GM12878 (cell line): ENCODE data around the gene RGL1. TPM values are rescaled to one million over a fixed set of nuclear protein-coding genes. Genes with fewer than 3 reads are reported as not detected.
A peak's percentile ranks its signal among the peaks of the same experiment; 100 is the strongest.

Experiments used
- ASH2L ChIP-seq: fragments of 300-600, 200-600 bp; sonication (generic); IDR thresholded peaks from 2 replicates; pipeline ENCODE4 v1.6.1; 2017; ENCODE audit warnings: low read depth, mild to moderate bottlenecking, borderline replicate concordance
- BHLHE40 ChIP-seq, 2 experiments: fragments of 450-650 bp in 1 of 2; IDR thresholded peaks; 2 replicates each; pipeline ENCODE4 v1.6.1; 2011 to 2017; ENCODE audit warnings: low read depth in 2 of 2, borderline replicate concordance in 1 of 2, improper control_type of control experiment in 1 of 2, low read length in 1 of 2, mild to moderate bottlenecking in 1 of 2
- E2F4 ChIP-seq: IDR thresholded peaks from 2 replicates; pipeline ENCODE4 v1.6.1; 2012; ENCODE audit warnings: low read depth, low read length, improper control_type of control experiment
- E2F8 ChIP-seq: fragments of 450-650 bp; IDR thresholded peaks from 2 replicates; pipeline ENCODE4 v1.6.1; 2018; ENCODE audit warnings: mild to moderate bottlenecking, low read depth, moderate library complexity; ENCODE audit not compliant: partially characterized antibody
- HCFC1 ChIP-seq: fragments of 150-350 bp; IDR thresholded peaks from 2 replicates; pipeline ENCODE4 v1.6.1; 2014; ENCODE audit warnings: low read length
- HDAC2 ChIP-seq: fragments of 200-600 bp; sonication (generic); IDR thresholded peaks from 2 replicates; pipeline ENCODE4 v1.6.1; 2017
- HDGF ChIP-seq: fragments of 450-650 bp; IDR thresholded peaks from 2 replicates; pipeline ENCODE4 v1.6.1; 2016; ENCODE audit warnings: antibody characterized with exemption
- IRF3 ChIP-seq: fragments of 450-650 bp; IDR thresholded peaks from 2 replicates; pipeline ENCODE4 v1.6.1; 2014; ENCODE audit warnings: mild to moderate bottlenecking
- LARP7 ChIP-seq: fragments of 450-650 bp; IDR thresholded peaks from 2 replicates; pipeline ENCODE4 v1.6.1; 2017; ENCODE audit warnings: mild to moderate bottlenecking
- MEF2A ChIP-seq: IDR thresholded peaks from 2 replicates; pipeline ENCODE4 v1.6.1; 2011; ENCODE audit warnings: low read depth, mild to moderate bottlenecking, low read length, moderate library complexity; ENCODE audit not compliant: insufficient read depth
- MTA2 ChIP-seq: fragments of 450-650 bp; IDR thresholded peaks from 2 replicates; pipeline ENCODE4 v1.6.1; 2016; ENCODE audit warnings: low read depth, mild to moderate bottlenecking, moderate library complexity
- NBN ChIP-seq: fragments of 450-650 bp; IDR thresholded peaks from 2 replicates; pipeline ENCODE4 v1.6.1; 2016
- PAX5 ChIP-seq: IDR thresholded peaks from 2 replicates; pipeline ENCODE4 v1.6.1; 2011; ENCODE audit warnings: low read depth, low read length, borderline replicate concordance
- RELB ChIP-seq: fragments of 450-650 bp; IDR thresholded peaks from 2 replicates; pipeline ENCODE4 v1.6.1; 2017; ENCODE audit warnings: low read depth, mild to moderate bottlenecking, moderate library complexity
- REST ChIP-seq: IDR thresholded peaks from 2 replicates; pipeline ENCODE4 v1.6.1; 2012; ENCODE audit warnings: mild to moderate bottlenecking, low read depth, low read length
- SRF ChIP-seq, 2 experiments: IDR thresholded peaks; 2 replicates each; pipeline ENCODE4 v1.6.1; 2011; ENCODE audit warnings: low read depth in 2 of 2, low read length in 2 of 2, mild to moderate bottlenecking in 1 of 2, moderate library complexity in 1 of 2
- TBL1XR1 ChIP-seq: IDR thresholded peaks from 2 replicates; pipeline ENCODE4 v1.6.1; 2012; ENCODE audit warnings: low read depth, low read length, improper control_type of control experiment
- ZNF384 ChIP-seq: IDR thresholded peaks from 2 replicates; pipeline ENCODE4 v1.6.1; 2012; ENCODE audit warnings: low read depth, mild to moderate bottlenecking, low read length, improper control_type of control experiment, borderline replicate concordance
- polyA plus RNA-seq, 11 experiments: library from polyadenylated mRNA; depleted of rRNA in 4 of 11; unstranded in 6 of 11; stranded (reverse) in 5 of 11; fragments of >200 nt; fragmentation: Nextera tagmentation in 4 of 11; fragmentation: Illumina TruSeq in 1 of 11; extraction: Ambion mirVana in 4 of 11; extraction: Trizol in 1 of 11; gene quantifications; 1 replicate in 1 of 11; 2 replicates in 10 of 11; pipeline versions ENCODE4 v1.2.1 to v1.2.3, GENCODE V29; 2011 to 2016; ENCODE audit warnings: inconsistent platforms in 2 of 11, missing spikeins in 2 of 11, low read depth in 1 of 11
- total RNA-seq, 4 experiments: library from RNA; depleted of rRNA in 3 of 4; stranded (reverse); fragments of >200 nt in 3 of 4; fragmentation: Illumina TruSeq in 1 of 4; extraction: Trizol in 1 of 4; gene quantifications; 2 replicates each; pipeline versions ENCODE4 v1.2.1 to v1.2.3, GENCODE V29; 2013 to 2021

Gene RGL1
- total and polyA plus RNA-seq, 10 of the 15 experiments (the other 5 are each of a cell fraction or from before 2014, with no cell fraction given): 8.1 to 25.0 (median 19.0) TPM

GRCh38 chr1:183912265-183912886, 107.5 kb downstream of the RGL1 start (continued):
- TF ChIP-seq E2F4 (no peak), MEF2A (peak; percentile 93), E2F8 (no peak), TBL1XR1 (peak; percentile 75), BHLHE40 (IDR thresholded peaks at IDR 0.05; ENCODE audit: borderline replicate concordance in 1 of 2, low read depth in 2 of 2, low read length in 1 of 2) (peak; percentile 77 to 79), SRF (IDR thresholded peaks at IDR 0.05; ENCODE audit: low read depth in 2 of 2, low read length in 2 of 2) (no peak), REST (no peak), ZNF384 (no peak), ASH2L (no peak), RELB (peak; percentile 27; the same call in 1 of the 2 replicates), HDGF (no peak), PAX5 (no peak), IRF3 (no peak), HCFC1 (no peak), NBN (no peak; the same call in 1 of the 2 replicates), LARP7 (no peak; the same call in 1 of the 2 replicates), MTA2 (peak; percentile 81), HDAC2 (no peak)
